Calu3 (cell line): Measurements from ENCODE around the gene FMNL1. TPM values are rescaled to one million over a fixed set of nuclear protein-coding genes. Genes with fewer than 3 reads are reported as not detected.
"Not testable (repeated sequence)": the region's sequence is repeated elsewhere in the genome, so short reads cannot be mapped to it uniquely, and the experiment has no call there.

Experiments
- BruUV-seq: library from RNA; stranded (reverse); fragments of 400-500 nt; replicated peaks from 2 replicates; lab custom pipeline; 2021; lab: Mats Ljungman, UMichigan
- CTCF ChIA-PET: fragments of 300-600 bp; sonication (Branson Sonifier 250); formaldehyde crosslinking; loops from one replicate; lab custom pipeline; 2022; ENCODE audit warnings: antibody characterized with exemption; lab: Charles Lee
- DNase-seq: peaks from one replicate; pipeline ENCODE4 v3.0.0; 2022
- H3K27ac Mint-ChIP-seq: one replicate; pipeline ENCODE4 v1.8.0; 2022; ENCODE audit warnings: mixed read lengths; ENCODE audit not compliant: unreplicated experiment
- H3K27me3 Mint-ChIP-seq: one replicate; pipeline ENCODE4 v1.8.0; 2022; ENCODE audit warnings: mixed read lengths; ENCODE audit not compliant: unreplicated experiment
- H3K36me3 Mint-ChIP-seq: one replicate; pipeline ENCODE4 v1.8.0; 2022; ENCODE audit warnings: mild to moderate bottlenecking, moderate library complexity, mixed read lengths; ENCODE audit not compliant: insufficient read depth, unreplicated experiment
- H3K4me1 Mint-ChIP-seq: one replicate; pipeline ENCODE4 v1.8.0; 2022; ENCODE audit warnings: mild to moderate bottlenecking, low read depth, mixed read lengths; ENCODE audit not compliant: unreplicated experiment
- H3K4me3 Mint-ChIP-seq: one replicate; pipeline ENCODE4 v1.8.0; 2022; ENCODE audit warnings: mild to moderate bottlenecking, low read depth, moderate library complexity, mixed read lengths; ENCODE audit not compliant: unreplicated experiment
- H3K9me3 Mint-ChIP-seq: one replicate; pipeline ENCODE4 v1.8.0; 2022; ENCODE audit warnings: low read depth, mixed read lengths; ENCODE audit not compliant: unreplicated experiment
- CTCF ChIP-seq: fragments of 200-600 bp; IDR thresholded peaks from one replicate; pipeline ENCODE4 v1.8.0; 2022; ENCODE audit warnings: antibody characterized with exemption; ENCODE audit not compliant: unreplicated experiment
- intact Hi-C: fragments of 100-400 bp; cut with micrococcal nuclease; formaldehyde crosslinking; loops from one replicate; pipeline ENCODE4 v1.10.0; 2022; ENCODE audit not compliant: unreplicated experiment
- total RNA-seq: library from RNA; stranded (reverse); gene quantifications from 2 replicates; pipeline ENCODE4 v1.2.3, GENCODE V29; 2022

The FMNL1 gene
- total RNA-seq, 1 experiment from 2014 or later: 9.6 TPM

GRCh38 chr17:45247429-45248131 is 25.9 kb downstream of the FMNL1 start:
- intact Hi-C loops: no loop called here
- Mint-ChIP-seq H3K36me3 (peaks cover 55% of the 10 kb centered on the region), H3K4me1 (peaks cover 10% of the 10 kb centered on the region), H3K27me3 (no peaks in the 10 kb centered on the region), H3K4me3 (peak overlapping the region; percentile 97), H3K9me3 (no peaks in the 10 kb centered on the region), H3K27ac (peak overlapping the region; percentile 89)
- peak; percentile 100 for DNase-seq
- CTCF ChIA-PET: interaction anchor here (0.6 to 2.9 kb wide), 14 partner anchors 10 to 745 kb away, joined by 3 to 14 read pairs (median 3); partner anchors contain the start of gene ACBD4
- TF ChIP-seq CTCF: no peak
- BruUV-seq: no TSS peak

GRCh38 chr17:45248132-45248957 is 26.7 kb downstream of the FMNL1 start:
- Mint-ChIP-seq H3K27ac (peak overlapping the region; percentile 89), H3K36me3 (peaks cover 57% of the 10 kb centered on the region), H3K4me1 (peaks cover 10% of the 10 kb centered on the region), H3K4me3 (peak overlapping the region; percentile 97), H3K9me3 (no peaks in the 10 kb centered on the region), H3K27me3 (no peaks in the 10 kb centered on the region)
- no peak for TF ChIP-seq CTCF
- CTCF ChIA-PET: interaction anchor here (0.8 to 2.9 kb wide), 9 partner anchors 9 to 137 kb away, joined by 3 to 14 read pairs (median 4); partner anchors contain the start of gene ACBD4
- DNase-seq: peak; percentile 77
- TSS peak; percentile 31 for BruUV-seq
- intact Hi-C loops: no loop called here

GRCh38 chr17:45251931-45252330 is 30.2 kb downstream of the FMNL1 start:
- no peak for DNase-seq
- Mint-ChIP-seq H3K27ac (no peak overlapping the region), H3K27me3 (no peaks in the 10 kb centered on the region), H3K4me3 (no peak overlapping the region), H3K36me3 (peaks cover 58% of the 10 kb centered on the region), H3K9me3 (no peaks in the 10 kb centered on the region), H3K4me1 (peaks cover 3% of the 10 kb centered on the region)
- no peak for TF ChIP-seq CTCF
- intact Hi-C loops: no loop called here
- no TSS peak for BruUV-seq
- CTCF ChIA-PET: no interaction called here

GRCh38 chr17:45253237-45253636 is 31.6 kb downstream of the FMNL1 start:
- DNase-seq, BruUV-seq, intact Hi-C loops, CTCF ChIA-PET, H3K27ac Mint-ChIP-seq, H3K27me3 Mint-ChIP-seq, H3K4me1 Mint-ChIP-seq, H3K4me3 Mint-ChIP-seq, H3K9me3 Mint-ChIP-seq: not testable (repeated sequence)
- H3K36me3 Mint-ChIP-seq: peaks cover 50% of the 10 kb centered on the region
